Measurements from ENCODE around the gene FNDC1.
A peak's percentile ranks its signal among the peaks of the same experiment; 100 is the strongest.

The FNDC1 gene

GRCh38 chr6:159163901-159164370 is 5.3 kb upstream of the FNDC1 start:
- DNase-seq = peak; percentile 11

GRCh38 chr6:159168536-159169192 is 536 bp upstream of the FNDC1 start:
- peak; percentile 70 for DNase-seq

GRCh38 chr6:159169557-159170332 is 545 bp downstream of the FNDC1 start:
- peak; percentile 29 for DNase-seq

- DNase-seq = no peak
Observed at GRCh38 chr6:159170333-159170672, 1.1 kb downstream of the FNDC1 start.

GRCh38 chr6:159170999-159171712 is 2.0 kb downstream of the FNDC1 start:
- DNase-seq = no peak

- DNase-seq = no peak
Observed at GRCh38 chr6:159172091-159172491, 2.9 kb downstream of the FNDC1 start.

GRCh38 chr6:159174263-159174969 is 5.2 kb downstream of the FNDC1 start:
- DNase-seq = peak; percentile 80

GRCh38 chr6:159176913-159177312 is 7.7 kb downstream of the FNDC1 start:
- no peak for DNase-seq

GRCh38 chr6:159178847-159179246 is 9.6 kb downstream of the FNDC1 start:
- DNase-seq = no peak

- no peak for DNase-seq
Observed at GRCh38 chr6:159180001-159180400, 10.8 kb downstream of the FNDC1 start.

- no peak for DNase-seq
Observed at GRCh38 chr6:159181914-159182313, 12.7 kb downstream of the FNDC1 start.

GRCh38 chr6:159184559-159184958 is 15.4 kb downstream of the FNDC1 start:
- DNase-seq = no peak

- no peak for DNase-seq
Observed at GRCh38 chr6:159190460-159190859, 21.3 kb downstream of the FNDC1 start.

GRCh38 chr6:159193923-159194322 is 24.7 kb downstream of the FNDC1 start:
- no peak for DNase-seq

- DNase-seq = no peak
Observed at GRCh38 chr6:159194421-159194820, 25.2 kb downstream of the FNDC1 start.

GRCh38 chr6:159196430-159196975 is 27.3 kb downstream of the FNDC1 start:
- DNase-seq = no peak

- DNase-seq = no peak
Observed at GRCh38 chr6:159197251-159197650, 28.1 kb downstream of the FNDC1 start.

- DNase-seq = no peak
Observed at GRCh38 chr6:159201336-159201735, 32.1 kb downstream of the FNDC1 start.

GRCh38 chr6:159203304-159204005 is 34.3 kb downstream of the FNDC1 start:
- DNase-seq = no peak

GRCh38 chr6:159204605-159205004 is 35.4 kb downstream of the FNDC1 start:
- DNase-seq = no peak

- no peak for DNase-seq
Observed at GRCh38 chr6:159212028-159212427, 42.8 kb downstream of the FNDC1 start.

Measured in NCI-H82 (cell line).